HEK293T (cell line): Measurements from ENCODE around the gene RGCC.

Source experiments
- CTCF ChIA-PET: fragments of 350-600 bp; formaldehyde crosslinking; extraction: SDS; loops from one replicate; lab custom pipeline; 2021; ENCODE audit warnings: antibody characterized with exemption, inconsistent platforms; lab: Yijun Ruan, JAX
- POLR2A ChIA-PET: fragments of 350-600 bp; formaldehyde crosslinking; extraction: SDS; loops from one replicate; lab custom pipeline; 2020; ENCODE audit warnings: antibody characterized with exemption, inconsistent platforms; lab: Yijun Ruan, JAX
- DNase-seq: peaks from one replicate; pipeline ENCODE4 v3.0.0; 2012; ENCODE audit warnings: mixed read lengths; ENCODE audit errors: extremely low spot score
- ARNT ChIP-seq: fragments of 450-650 bp; IDR thresholded peaks from 2 replicates; pipeline ENCODE4 v1.6.1; 2017; ENCODE audit warnings: mild to moderate bottlenecking
- BHLHE40 ChIP-seq: fragments of 450-650 bp; IDR thresholded peaks from 2 replicates; pipeline ENCODE4 v1.6.1; 2016; ENCODE audit warnings: mild to moderate bottlenecking, moderate library complexity, borderline replicate concordance
- CTBP1 ChIP-seq: fragments of 450-650 bp; IDR thresholded peaks from 2 replicates; pipeline ENCODE4 v1.6.1; 2016; ENCODE audit warnings: borderline replicate concordance
- ELF4 ChIP-seq: fragments of 450-650 bp; IDR thresholded peaks from 2 replicates; pipeline ENCODE4 v1.6.1; 2017; ENCODE audit warnings: antibody characterized with exemption
- FOXA1 ChIP-seq: fragments of 450-650 bp; IDR thresholded peaks from 2 replicates; pipeline ENCODE4 v1.6.1; 2016; ENCODE audit warnings: mild to moderate bottlenecking
- FOXK2 ChIP-seq: fragments of 450-650 bp; IDR thresholded peaks from 2 replicates; pipeline ENCODE4 v1.6.1; 2016; ENCODE audit warnings: mild to moderate bottlenecking
- FOXM1 ChIP-seq: fragments of 450-650 bp; IDR thresholded peaks from 2 replicates; pipeline ENCODE4 v1.6.1; 2017; ENCODE audit warnings: mild to moderate bottlenecking, borderline replicate concordance
- HDGF ChIP-seq: fragments of 450-650 bp; IDR thresholded peaks from 2 replicates; pipeline ENCODE4 v1.6.1; 2017; ENCODE audit warnings: antibody characterized with exemption, borderline replicate concordance
- L3MBTL2 ChIP-seq: fragments of 450-650 bp; conservative IDR thresholded peaks from 2 replicates; pipeline ENCODE4 v1.6.1; 2016; ENCODE audit warnings: mild to moderate bottlenecking
- LEF1 ChIP-seq: fragments of 450-650 bp; IDR thresholded peaks from 2 replicates; pipeline ENCODE4 v1.6.1; 2017; ENCODE audit warnings: mild to moderate bottlenecking, borderline replicate concordance
- NFRKB ChIP-seq: fragments of 450-650 bp; IDR thresholded peaks from 2 replicates; pipeline ENCODE4 v1.6.1; 2016; ENCODE audit warnings: mild to moderate bottlenecking, moderate library complexity
- PKNOX1 ChIP-seq: fragments of 450-650 bp; IDR thresholded peaks from 2 replicates; pipeline ENCODE4 v1.6.1; 2016
- SP1 ChIP-seq: fragments of 450-650 bp; IDR thresholded peaks from 2 replicates; pipeline ENCODE4 v1.6.1; 2017
- SUZ12 ChIP-seq: fragments of 450-650 bp; IDR thresholded peaks from 2 replicates; pipeline ENCODE4 v1.6.1; 2016; ENCODE audit warnings: mild to moderate bottlenecking
- TARDBP ChIP-seq: fragments of 450-650 bp; IDR thresholded peaks from 2 replicates; pipeline ENCODE4 v1.6.1; 2016
- ZNF384 ChIP-seq: fragments of 450-650 bp; IDR thresholded peaks from 2 replicates; pipeline ENCODE4 v1.6.1; 2016

Gene RGCC

DNA sequence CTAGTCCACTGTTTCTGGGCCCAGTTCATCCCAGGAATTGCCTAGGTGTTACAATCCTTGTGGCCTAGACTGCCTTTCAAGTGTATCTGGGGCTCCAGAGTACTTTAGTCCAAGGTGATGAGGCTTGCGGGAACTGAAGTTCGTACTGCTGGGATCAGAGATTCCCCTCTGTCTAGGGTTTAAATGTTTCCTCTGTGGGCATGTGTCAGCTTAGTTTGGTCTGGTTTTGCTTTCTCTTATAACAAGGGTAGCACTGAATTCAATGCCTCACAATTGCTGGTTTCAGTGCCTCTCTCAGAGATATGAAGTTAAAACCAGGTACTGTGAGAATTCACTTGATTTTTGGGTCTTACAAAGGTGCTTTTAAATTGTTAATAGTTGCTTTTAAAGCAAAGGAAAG is 30.8 kb downstream of the RGCC start:
- CTCF ChIA-PET, result no interaction called here

GRCh38 chr13:41490371-41491015 is 33.1 kb downstream of the RGCC start:
- ChIA-PET POLR2A (no interaction called here), CTCF (no interaction called here)

More for the DNA sequence above, 30.8 kb downstream of the RGCC start:
- TF ChIP-seq TARDBP (no peak), FOXM1 (no peak), SP1 (no peak), FOXA1 (no peak), FOXK2 (no peak), SUZ12 (no peak), HDGF (no peak), CTBP1 (no peak), NFRKB (no peak), L3MBTL2 (no peak), ELF4 (no peak)
- no peak for DNase-seq
- POLR2A ChIA-PET, result no interaction called here

DNA sequence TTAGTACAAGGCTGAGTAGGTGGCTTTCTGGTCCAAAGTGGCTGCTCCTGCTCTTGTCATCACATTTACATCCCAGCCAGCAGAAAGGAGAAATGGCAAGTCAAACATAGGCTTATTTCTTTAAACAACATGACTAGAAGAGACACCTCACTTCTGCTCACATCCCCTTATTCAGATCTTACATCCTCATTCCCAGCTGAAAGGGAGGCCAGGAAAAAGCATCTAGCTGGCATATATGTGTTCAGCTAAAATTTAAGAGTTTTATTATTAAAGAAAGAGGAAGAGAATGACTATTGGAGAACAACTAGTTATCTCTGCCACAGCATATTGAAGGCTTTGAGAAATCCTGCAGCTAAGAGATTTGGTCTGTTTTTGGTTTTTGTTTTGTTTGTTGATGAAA is 34.1 kb downstream of the RGCC start:
- POLR2A ChIA-PET, result no interaction called here
- no peak for TF ChIP-seq CTBP1
- no peak for TF ChIP-seq ELF4
- no peak for TF ChIP-seq PKNOX1
- no peak for TF ChIP-seq FOXK2
- TF ChIP-seq FOXA1, result no peak
- TF ChIP-seq ARNT, result no peak
- CTCF ChIA-PET, result no interaction called here

More at GRCh38 chr13:41490371-41491015, 33.1 kb downstream of the RGCC start:
- TF ChIP-seq ZNF384 (no peak), ARNT (no peak), PKNOX1 (no peak), ELF4 (no peak), SP1 (no peak), FOXK2 (no peak)
- no peak for DNase-seq

DNA sequence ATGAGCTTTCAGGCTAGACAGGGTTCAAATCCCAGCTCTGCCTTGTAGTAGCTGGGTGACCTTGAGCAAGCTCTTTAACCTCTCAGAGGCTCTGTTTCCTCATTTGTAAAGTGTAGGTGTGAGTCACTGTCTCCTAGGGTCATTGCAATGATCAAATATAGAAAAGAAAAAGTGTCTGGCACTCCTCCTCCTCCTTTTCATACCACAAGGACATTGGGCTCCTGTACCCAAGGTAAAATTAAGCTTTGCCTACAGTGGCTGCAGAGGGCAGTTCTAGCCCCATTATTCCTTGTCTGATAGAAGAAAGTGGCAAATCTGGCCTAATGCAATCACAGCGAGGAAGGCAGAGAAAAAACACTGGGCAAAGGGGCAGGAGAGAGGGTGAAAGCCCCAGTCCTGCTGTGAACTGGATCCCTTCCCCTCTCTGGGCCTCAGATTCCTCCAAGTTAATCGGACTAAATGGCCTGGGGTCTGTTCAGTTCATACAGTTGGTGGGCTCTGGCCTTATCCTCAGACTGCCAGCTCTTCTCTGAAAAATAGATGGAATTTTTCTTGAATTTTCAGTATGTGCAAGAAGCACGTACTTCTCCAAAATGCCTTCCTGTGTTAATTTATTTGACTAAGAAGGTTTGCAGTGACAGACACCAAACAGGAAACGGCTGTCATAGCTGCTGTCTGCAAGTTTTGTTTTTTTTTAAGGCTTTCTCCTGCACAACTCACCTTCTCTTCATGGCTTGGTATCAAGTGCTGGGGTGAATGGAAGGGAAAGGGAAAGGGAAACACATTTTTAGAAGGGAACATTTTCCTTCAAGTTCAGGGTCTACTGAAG is 35.3 kb downstream of the RGCC start:
- no peak for TF ChIP-seq ZNF384
- TF ChIP-seq ELF4, result no peak
- TF ChIP-seq SUZ12, result no peak
- no peak for TF ChIP-seq HDGF
- TF ChIP-seq ARNT, result no peak
- TF ChIP-seq FOXA1, result no peak
- no peak for TF ChIP-seq CTBP1
- no peak for TF ChIP-seq SP1
- TF ChIP-seq PKNOX1, result no peak
- no peak for TF ChIP-seq L3MBTL2
- no peak for TF ChIP-seq LEF1
- TF ChIP-seq NFRKB, result no peak
- CTCF ChIA-PET, result no interaction called here
- POLR2A ChIA-PET, result no interaction called here
- no peak for DNase-seq

More for the DNA sequence above, 34.1 kb downstream of the RGCC start:
- DNase-seq, result no peak

- TF ChIP-seq SP1 (no peak), FOXK2 (no peak), L3MBTL2 (no peak), LEF1 (no peak), FOXM1 (no peak), SUZ12 (no peak), TARDBP (no peak), BHLHE40 (no peak), ZNF384 (no peak), ARNT (no peak), FOXA1 (no peak), PKNOX1 (no peak), CTBP1 (no peak), HDGF (no peak), NFRKB (no peak), ELF4 (no peak)
- no peak for DNase-seq
- ChIA-PET CTCF (no interaction called here), POLR2A (no interaction called here)
Observed at GRCh38 chr13:41494202-41494601, 36.9 kb downstream of the RGCC start.

GRCh38 chr13:41495044-41495443 is 37.7 kb downstream of the RGCC start:
- ChIA-PET CTCF (no interaction called here), POLR2A (no interaction called here)

More at GRCh38 chr13:41495044-41495443, 37.7 kb downstream of the RGCC start:
- TF ChIP-seq ZNF384, result no peak
- no peak for TF ChIP-seq LEF1
- no peak for TF ChIP-seq FOXM1
- TF ChIP-seq BHLHE40, result no peak
- TF ChIP-seq FOXA1, result no peak
- no peak for DNase-seq
